ENCODE results near the gene FXN.
A peak's percentile ranks its signal among the peaks of the same experiment; 100 is the strongest.

Gene FXN

GRCh38 chr9:69034071-69034470 lies 1.5 kb upstream of the FXN start:
- in situ Hi-C loops (cut with MboI; ENCODE audit: low pct_unique_long_range_greater_than_20kb, low sequenced_read_pairs, unreplicated experiment) = no loop called here
- TF ChIP-seq, protein P1, sequence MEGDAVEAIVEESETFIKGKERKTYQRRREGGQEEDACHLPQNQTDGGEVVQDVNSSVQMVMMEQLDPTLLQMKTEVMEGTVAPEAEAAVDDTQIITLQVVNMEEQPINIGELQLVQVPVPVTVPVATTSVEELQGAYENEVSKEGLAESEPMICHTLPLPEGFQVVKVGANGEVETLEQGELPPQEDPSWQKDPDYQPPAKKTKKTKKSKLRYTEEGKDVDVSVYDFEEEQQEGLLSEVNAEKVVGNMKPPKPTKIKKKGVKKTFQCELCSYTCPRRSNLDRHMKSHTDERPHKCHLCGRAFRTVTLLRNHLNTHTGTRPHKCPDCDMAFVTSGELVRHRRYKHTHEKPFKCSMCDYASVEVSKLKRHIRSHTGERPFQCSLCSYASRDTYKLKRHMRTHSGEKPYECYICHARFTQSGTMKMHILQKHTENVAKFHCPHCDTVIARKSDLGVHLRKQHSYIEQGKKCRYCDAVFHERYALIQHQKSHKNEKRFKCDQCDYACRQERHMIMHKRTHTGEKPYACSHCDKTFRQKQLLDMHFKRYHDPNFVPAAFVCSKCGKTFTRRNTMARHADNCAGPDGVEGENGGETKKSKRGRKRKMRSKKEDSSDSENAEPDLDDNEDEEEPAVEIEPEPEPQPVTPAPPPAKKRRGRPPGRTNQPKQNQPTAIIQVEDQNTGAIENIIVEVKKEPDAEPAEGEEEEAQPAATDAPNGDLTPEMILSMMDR (IDR thresholded peaks at IDR 0.05; ENCODE audit: extremely low read depth, insufficient read depth, missing control alignments) = no peak
- DNase-seq (ENCODE audit: low spot score) = no peak

DNA sequence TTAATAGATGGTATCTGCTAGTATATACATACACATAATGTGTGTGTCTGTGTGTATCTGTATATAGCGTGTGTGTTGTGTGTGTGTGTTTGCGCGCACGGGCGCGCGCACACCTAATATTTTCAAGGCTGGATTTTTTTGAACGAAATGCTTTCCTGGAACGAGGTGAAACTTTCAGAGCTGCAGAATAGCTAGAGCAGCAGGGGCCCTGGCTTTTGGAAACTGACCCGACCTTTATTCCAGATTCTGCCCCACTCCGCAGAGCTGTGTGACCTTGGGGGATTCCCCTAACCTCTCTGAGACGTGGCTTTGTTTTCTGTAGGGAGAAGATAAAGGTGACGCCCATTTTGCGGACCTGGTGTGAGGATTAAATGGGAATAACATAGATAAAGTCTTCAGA lies 757 bp downstream of the FXN start:
- DNase-seq (ENCODE audit: low spot score) = peak; percentile 53
- in situ Hi-C loops (cut with MboI; ENCODE audit: low pct_unique_long_range_greater_than_20kb, low sequenced_read_pairs, unreplicated experiment) = no loop called here
- TF ChIP-seq, protein P1 (IDR thresholded peaks at IDR 0.05; ENCODE audit: extremely low read depth, insufficient read depth, missing control alignments) = no peak

- in situ Hi-C loops (cut with MboI; ENCODE audit: low pct_unique_long_range_greater_than_20kb, low sequenced_read_pairs, unreplicated experiment) = no loop called here
- TF ChIP-seq, protein P1 (IDR thresholded peaks at IDR 0.05; ENCODE audit: extremely low read depth, insufficient read depth, missing control alignments) = no peak
- no peak for DNase-seq (ENCODE audit: low spot score)
These were observed 1.2 kb downstream of the FXN start for GRCh38 chr9:69036799-69037198.

DNA sequence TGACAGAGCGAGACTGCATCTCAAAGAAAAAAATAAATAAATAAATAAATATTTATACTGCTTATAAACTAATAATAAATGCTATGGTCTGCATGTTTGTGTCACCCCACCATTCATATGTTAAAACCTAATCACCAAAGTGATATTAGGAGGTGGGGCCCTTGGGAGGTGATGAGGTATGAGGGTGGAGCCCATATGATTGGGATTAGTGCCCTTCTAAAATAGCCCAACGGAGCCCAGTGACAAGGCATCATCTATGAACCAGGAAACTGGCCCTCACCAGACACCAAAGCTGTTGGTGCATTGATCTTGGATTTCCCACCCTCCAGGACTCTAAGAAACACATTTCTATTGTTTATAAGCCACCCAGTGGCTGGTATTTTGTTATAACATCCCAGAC lies 5.1 kb downstream of the FXN start:
- TF ChIP-seq, protein P1 (IDR thresholded peaks at IDR 0.05; ENCODE audit: extremely low read depth, insufficient read depth, missing control alignments) = no peak
- DNase-seq (ENCODE audit: low spot score) = no peak
- in situ Hi-C loops (cut with MboI; ENCODE audit: low pct_unique_long_range_greater_than_20kb, low sequenced_read_pairs, unreplicated experiment) = no loop called here

DNA sequence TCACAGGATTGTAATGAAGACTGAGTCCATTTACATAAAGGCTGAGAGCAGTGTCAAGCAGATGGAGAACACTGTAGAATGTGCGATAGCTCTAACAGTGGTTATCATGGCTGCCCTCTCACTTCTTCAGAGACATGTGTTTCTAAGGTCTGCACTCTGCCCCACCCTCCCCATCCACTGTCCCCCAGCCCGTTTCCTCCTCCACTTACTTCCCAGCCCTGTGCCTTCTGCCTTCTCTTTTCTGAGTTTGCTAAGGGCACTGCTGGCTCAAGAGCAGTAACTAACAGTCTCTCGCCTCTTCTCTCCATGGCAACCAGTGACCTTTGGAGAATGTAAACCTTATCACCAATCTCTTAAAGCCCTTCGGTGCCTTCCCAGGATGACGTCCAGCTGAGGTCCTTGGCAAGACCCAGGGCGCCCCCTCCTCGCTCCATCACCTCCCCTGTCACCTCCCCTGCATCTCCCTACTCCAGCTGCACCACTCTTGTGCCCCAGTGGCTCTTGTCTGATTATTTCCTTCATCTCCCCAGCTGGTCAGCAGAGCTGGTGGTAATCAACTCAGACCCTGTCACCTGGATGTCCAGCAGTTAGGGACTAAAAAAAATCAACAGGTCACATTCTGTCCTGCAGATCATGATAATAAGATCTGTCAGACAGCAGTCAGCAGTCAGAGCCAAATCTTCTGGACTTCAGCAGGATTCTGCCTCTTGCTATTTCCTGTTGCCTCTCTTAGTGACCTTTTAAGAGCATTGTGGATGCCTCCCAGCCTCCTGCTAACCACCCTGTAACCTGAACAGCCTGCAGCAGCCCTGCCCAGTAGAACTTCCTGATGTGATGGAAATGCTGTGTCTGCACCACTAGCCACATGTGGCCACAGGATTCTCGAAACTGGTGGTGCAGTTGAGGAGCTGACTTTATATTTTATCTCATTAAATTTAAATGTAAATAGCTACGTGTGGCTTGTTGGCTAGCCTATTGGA lies 9.0 kb downstream of the FXN start:
- DNase-seq (ENCODE audit: low spot score) = no peak
- in situ Hi-C loops (cut with MboI; ENCODE audit: low pct_unique_long_range_greater_than_20kb, low sequenced_read_pairs, unreplicated experiment) = no loop called here
- TF ChIP-seq, protein P1 (IDR thresholded peaks at IDR 0.05; ENCODE audit: extremely low read depth, insufficient read depth, missing control alignments) = no peak

DNA sequence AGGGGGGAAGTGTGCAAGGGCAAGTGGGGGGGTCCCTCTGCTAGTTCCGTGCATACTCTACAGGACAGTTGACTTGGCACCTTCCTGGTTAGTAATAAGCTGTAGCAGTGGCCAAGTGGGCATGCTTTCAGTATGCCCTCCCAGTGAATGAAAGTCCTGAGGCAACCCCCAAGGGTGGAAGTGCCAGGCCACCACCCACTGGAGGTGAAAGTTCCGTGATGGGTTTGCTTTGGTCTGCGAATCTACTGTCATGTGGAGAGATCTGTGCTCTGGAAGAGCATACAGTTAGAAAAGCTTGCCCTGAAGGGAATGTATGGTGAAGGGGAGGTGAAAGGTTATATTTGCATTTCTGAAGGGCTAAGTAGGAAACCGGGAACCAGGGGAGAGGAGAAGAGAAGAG lies 10.3 kb downstream of the FXN start:
- DNase-seq (ENCODE audit: low spot score) = no peak
- in situ Hi-C loops (cut with MboI; ENCODE audit: low pct_unique_long_range_greater_than_20kb, low sequenced_read_pairs, unreplicated experiment) = no loop called here
- TF ChIP-seq, protein P1 (IDR thresholded peaks at IDR 0.05; ENCODE audit: extremely low read depth, insufficient read depth, missing control alignments) = no peak
